Stimulated activated CD8-positive, alpha-beta memory T cell treated with anti-CD3 and anti-CD28 coated beads, Interleukin-7, amount 100 ng/mL, for 4 hours (primary cell): ENCODE data around the gene TMC8.
"Not testable (repeated sequence)": the region's sequence is repeated elsewhere in the genome, so short reads cannot be mapped to it uniquely, and the experiment has no call there.

Experiments
- DNase-seq, 2 donors: peaks; one replicate each; pipeline ENCODE4 v3.0.0-alpha.2; 2020; ENCODE audit warnings: low read depth in 2 of 2

The TMC8 gene

DNA sequence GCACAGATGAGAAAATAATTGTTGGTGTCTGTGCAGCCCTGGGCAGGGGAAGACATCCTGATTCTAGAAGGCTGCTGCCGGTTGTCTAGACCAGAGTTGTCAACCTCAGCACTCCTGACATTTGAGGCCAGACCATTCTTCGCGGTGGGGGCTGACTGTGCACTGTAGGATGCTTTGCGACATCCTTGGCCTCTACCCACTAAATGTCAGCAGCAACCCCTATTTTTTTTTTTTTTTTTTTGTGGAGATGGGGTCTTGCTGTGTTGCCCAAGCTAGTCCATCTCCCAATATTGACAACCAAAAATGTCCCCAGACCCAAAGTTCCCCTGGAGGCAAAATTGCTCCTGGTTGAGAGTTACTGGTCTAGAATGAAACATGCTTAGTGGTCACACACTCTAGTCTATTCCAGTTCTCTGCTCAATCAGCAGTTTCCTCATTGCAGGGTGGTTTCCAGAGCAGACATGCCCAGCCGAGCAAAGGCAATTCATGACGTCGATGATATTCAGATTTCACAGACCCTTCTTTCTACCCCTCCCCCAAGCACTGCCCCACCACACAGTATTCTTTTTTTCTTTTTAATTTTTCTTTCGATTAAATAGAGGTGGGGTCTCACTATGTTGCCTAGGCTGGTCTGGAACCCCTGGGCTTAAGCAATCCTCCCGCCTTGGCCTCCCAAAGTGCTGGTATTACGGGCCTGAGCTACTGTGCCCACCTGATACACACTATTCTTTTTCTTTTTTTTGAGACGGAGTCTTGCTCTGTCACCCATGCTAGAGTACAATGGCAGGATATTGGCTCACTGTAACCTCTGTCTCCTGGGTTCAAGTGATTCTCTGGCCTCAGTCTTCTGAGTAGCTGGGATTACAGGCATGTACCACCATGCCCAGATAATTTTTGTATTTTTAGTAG, 24.6 kb downstream of the TMC8 start:
- DNase-seq, result no peak

DNA sequence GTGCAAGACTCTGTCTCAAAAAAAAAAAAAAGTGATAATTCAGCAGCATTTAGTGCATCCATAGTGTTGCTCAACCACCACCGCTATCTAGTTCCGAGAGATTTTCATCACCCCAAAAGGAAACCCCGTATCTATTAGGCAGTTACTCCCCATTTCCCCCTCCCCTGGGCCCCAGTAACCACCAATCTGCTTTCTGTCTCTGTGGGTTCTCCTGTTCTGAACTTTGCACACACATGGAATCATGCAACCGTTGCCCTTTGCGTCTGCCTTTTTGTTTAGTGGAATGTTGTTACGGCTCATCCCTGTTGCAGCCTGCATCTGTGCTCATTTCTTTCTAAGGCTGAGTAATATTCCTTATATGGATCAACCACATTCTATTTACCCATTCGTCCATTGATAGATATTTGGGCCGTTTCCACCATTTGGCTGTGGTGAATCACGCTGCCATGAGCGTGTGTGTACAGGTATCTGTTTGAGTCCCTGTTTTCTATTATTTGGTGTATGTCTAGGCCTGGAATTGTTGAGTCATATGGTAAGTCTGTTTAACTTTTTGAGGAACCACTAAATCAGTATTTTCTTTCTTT, 29.1 kb downstream of the TMC8 start:
- no peak for DNase-seq

DNA sequence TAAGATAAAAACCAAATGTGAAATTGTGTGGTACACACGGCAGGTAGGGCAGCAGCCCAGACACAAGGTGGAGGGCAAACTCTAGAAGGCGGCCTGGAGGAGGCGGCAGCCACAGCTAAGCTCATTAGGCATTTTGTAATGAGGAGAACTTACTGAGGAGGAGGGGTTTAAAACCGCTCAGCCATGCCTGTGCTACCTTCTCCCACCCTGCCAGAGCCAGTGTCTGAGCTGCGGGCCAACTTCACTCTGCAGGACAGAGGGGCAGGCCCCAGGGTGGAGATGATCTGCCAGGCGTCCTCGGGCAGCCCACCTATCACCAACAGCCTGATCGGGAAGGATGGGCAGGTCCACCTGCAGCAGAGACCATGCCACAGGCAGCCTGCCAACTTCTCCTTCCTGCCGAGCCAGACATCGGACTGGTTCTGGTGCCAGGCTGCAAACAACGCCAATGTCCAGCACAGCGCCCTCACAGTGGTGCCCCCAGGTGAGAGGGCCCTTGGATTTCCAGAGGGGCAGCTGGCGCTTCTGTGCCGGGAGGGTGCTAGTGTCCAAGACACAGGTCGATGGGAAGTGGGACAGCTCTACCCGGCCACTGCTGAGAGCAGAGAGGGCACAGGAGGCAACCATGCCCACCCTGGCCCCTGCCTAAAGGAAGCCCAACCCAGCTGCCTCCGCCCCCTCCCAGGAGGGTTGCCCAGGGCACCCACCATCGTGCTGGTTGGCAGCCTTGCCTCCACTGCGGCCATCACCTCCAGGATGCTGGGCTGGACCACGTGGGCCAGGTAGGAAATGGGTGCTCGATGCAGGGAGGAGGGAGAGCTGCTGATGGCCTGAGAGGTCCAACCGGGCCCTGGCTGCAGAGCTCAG, 33.5 kb downstream of the TMC8 start:
- DNase-seq, result no peak

DNA sequence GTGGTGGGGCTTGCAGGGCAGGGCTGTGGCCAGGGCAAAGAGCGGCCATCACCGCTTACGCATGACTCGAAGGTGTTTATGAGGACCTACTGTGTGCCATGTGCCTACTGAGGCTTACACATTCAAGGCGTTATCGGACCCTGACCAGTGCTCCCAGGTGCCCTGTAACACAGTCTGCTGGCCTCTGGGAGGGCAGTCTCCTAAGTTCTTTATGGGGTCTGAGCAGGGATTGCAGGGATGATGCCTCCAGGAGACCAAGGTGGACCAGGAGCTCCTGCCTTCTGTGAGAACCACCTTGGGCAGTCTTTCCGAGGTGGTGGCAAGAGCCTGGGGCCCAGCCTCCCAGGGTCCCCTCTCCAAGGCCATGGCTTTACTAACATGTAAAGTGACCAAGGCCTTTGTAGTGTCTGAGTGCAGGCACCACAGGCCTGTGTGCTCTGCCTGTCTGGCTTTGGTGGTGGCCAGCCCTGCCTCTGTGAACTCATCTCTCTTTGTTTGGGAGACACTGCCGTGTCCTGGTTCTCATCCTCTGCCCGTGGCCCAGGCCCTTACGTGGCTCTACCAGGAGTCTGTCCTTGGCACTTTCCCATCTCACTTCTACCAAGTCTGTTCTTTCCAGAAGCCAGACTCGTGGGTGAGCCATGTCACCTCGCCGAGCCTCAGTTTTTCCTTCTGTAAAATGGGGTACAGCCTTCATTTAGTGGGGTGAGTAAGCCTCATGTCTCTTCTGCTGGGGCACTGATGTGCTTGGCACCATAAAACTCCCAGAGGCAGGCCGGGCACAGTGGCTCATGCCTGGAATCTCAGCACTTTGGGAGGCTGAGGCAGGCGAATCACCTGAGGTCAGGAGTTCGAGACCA, 34.4 kb downstream of the TMC8 start:
- no peak for DNase-seq

DNA sequence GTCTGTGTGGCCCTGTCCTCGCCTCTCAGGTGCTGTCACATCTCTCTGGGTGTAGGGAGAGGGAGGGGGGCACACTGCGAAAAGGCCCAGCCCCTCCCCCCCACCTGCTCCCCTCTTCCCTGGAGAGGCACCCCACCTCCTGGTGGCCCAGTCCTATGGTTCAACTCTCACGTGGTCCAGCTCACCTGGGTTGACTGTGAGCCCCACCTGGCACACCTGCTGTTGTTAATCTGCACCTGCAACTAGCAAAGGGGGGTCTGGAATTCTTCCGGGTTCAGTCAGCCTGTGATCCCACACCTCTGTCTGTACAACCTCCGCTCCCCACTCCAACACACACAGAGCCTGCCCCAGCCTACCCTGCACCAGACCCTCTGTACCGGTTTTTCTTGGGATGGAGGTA, 35.8 kb downstream of the TMC8 start:
- no peak for DNase-seq

DNA sequence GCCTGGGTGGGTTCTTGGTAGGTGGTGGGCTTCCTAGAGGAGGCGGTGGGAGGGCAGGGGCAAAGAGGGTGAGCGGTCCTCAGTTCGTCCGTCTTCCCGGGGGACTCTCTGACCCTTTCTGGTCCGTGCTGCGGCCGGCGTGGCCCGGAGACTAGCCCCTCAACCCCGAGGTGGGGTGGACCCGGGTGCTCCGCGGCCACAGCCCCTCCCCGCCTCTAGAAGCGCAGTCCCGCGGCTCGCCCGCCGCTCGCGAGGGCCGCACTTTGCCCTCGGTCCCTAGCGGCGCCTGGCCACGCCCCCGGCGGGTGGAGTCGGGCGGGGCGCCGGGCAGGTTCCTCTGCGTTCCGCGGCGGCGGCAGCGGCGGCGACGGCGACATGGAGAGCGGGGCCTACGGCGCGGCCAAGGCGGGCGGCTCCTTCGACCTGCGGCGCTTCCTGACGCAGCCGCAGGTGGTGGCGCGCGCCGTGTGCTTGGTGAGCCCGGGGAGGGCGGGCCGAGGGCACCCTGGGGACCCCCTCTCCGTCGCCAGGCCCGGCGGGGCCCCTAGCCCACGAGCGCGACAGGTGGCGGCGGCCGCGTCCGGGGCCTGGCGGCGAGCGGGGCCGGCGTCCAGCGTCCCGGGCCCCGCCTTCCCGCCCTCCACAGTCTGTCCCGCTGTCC, 37.8 kb downstream of the TMC8 start, which contains the start of gene SYNGR2:
Gene SYNGR2 (plus strand): TSS at position 340 of the 661 bp plus-strand sequence. CDS start 36 bp downstream, at position 376.
- peak; percentile 62 to 83 for DNase-seq

DNA sequence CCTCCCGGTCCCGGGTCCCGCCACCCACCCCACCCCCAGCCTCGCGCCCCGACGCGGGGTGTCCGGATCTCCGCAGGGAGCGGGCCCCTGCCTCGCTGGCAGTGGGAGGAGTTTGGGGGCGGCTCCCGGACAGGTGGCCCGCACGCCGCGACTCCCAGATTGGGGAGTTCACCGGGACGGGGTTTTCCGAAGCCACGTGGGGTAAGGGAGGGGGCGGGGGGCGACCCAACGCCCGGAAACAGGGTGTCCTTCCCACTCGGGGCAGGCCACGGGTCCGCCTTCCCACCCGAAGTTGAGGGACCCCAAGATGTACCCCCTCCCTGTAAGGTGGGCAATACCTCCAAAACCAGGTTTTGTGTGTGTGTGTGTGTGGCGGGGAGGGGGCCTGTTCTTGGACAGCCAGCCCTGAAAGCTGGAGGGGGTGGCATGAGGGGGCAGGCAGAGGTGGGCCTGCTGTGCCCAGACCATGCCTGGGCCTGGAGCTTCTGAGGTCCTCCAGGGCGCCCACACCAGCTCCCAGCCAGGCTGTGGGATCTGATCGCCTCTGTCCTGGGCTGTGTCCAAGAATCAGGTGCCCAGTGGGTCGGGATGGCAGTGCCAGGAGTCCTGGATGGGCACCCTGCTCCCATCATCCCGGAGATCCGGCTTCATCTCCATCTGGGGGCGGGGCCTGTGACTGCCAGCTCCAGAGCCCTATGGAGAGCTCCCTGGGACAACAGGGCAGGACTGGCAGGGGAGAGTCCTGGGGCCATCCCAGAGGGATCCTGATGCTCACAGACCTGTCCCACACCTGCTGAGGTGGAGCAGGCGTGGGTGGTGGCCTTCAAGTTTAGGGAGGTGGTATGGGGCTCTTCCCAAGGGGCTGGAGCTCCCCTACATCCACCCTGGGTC, 38.6 kb downstream of the TMC8 start:
- DNase-seq, result peak; percentile 32 to 62

DNA sequence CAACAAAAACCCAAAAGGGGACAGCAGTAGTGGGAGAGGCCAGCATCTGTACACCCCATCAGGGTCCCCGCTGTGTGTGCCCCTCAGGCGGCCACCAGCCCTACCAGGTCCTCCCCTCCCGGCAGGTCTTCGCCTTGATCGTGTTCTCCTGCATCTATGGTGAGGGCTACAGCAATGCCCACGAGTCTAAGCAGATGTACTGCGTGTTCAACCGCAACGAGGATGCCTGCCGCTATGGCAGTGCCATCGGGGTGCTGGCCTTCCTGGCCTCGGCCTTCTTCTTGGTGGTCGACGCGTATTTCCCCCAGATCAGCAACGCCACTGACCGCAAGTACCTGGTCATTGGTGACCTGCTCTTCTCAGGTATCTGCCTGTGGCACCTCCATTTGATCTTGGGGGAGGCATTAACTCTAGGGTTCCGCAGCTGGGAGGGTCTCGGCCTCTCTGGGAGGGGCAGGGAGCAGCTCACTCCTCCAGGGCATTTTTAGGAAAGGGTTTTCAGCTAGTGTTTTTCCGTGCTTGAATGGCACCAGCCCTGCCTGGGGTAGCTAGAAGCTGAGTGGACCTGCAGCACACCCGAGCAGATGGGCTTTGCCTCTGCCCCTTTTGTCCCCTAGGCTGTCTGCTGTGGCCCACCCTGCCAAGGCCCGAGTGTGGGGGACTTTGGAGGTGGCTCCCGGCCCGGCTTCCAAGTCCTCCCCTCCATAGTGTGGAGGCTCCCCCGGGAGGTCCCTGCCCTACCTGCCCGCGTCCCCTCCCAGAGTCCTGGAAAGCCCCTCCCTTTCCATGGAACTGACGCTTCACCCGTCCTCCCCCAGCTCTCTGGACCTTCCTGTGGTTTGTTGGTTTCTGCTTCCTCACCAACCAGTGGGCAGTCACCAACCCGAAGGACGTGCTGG, 40.4 kb downstream of the TMC8 start:
- DNase-seq, result no peak

DNA sequence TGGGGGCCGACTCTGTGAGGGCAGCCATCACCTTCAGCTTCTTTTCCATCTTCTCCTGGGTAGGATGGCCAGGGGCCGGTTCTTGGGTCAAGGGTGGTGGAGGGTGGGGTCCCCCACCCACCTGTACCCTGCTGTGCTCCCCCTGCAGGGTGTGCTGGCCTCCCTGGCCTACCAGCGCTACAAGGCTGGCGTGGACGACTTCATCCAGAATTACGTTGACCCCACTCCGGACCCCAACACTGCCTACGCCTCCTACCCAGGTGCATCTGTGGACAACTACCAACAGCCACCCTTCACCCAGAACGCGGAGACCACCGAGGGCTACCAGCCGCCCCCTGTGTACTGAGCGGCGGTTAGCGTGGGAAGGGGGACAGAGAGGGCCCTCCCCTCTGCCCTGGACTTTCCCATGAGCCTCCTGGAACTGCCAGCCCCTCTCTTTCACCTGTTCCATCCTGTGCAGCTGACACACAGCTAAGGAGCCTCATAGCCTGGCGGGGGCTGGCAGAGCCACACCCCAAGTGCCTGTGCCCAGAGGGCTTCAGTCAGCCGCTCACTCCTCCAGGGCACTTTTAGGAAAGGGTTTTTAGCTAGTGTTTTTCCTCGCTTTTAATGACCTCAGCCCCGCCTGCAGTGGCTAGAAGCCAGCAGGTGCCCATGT, 41.1 kb downstream of the TMC8 start:
- not testable (repeated sequence) for DNase-seq

DNA sequence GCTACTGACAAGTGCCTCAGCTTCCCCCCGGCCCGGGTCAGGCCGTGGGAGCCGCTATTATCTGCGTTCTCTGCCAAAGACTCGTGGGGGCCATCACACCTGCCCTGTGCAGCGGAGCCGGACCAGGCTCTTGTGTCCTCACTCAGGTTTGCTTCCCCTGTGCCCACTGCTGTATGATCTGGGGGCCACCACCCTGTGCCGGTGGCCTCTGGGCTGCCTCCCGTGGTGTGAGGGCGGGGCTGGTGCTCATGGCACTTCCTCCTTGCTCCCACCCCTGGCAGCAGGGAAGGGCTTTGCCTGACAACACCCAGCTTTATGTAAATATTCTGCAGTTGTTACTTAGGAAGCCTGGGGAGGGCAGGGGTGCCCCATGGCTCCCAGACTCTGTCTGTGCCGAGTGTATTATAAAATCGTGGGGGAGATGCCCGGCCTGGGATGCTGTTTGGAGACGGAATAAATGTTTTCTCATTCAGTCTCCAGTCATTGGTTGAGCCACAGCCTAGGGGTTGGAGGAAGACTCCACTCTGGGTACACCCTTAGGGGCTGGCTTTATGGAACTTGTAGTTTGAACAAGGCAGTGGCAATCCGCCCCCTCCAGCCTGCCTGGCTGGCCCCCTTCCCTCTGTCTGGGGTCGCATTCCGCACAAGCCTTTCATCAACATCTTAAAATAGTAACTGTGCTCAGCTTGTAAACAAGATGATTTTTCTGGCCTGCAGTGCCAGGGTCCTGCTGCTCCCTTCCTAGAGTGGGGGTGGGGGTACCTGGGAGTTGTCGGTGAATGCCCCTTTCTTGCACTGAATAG, 41.9 kb downstream of the TMC8 start:
- no peak for DNase-seq

DNA sequence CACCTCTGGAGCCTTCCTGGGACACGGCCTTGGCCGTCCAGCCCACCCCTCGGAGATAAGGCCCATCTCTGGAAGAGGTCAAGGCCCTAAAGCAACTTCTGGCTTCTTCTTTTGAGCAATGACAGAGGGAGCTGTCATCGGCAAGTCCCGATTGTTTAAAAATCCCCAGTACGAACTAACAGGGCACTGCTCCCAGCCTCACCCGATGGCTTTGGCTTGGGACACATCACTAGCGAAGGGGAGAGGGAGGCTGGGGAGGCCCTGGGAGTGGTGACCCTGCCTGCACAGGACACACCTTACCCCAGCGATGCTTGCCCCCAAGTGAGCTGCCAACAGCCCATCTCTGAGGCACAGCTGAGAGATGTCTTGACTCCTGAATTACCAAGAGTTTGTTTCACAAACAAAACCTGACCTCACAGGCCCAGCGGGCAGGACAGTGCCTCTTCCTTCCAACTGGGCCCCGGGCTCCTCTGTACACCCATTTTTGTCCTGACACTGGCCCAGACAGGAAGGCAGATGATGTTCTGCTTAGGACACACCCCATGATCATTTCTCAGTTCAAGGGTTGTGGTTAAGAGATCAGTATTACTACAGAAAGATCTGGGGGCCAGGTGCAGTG, 42.6 kb downstream of the TMC8 start:
- DNase-seq, result no peak

DNA sequence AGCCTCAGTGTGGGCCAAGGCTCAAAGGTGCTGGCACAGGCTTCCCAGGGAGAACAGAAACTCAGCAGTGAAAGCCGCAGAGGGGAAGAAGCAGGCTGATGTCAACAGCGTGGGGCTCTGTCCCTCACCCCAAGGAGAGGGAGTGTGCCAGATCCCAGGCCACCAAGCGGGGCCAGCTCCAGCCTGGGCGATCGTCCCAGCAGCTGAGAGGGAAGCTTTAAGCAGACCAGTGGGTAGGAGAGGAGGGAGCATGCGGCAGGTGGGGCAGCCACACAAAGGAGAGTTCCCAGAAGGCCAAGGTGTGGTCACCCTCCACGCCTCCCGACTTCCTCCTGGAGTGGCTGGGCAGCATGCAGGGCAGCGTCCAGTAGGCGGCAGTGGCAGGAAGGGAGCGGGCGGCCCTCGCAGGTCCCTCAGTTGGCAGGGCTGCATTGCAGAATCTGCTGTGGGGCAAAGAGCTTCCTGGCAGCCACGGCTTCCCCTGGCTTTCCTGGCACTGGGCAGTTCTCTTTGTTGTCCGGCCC, 43.8 kb downstream of the TMC8 start:
- DNase-seq, result no peak

DNA sequence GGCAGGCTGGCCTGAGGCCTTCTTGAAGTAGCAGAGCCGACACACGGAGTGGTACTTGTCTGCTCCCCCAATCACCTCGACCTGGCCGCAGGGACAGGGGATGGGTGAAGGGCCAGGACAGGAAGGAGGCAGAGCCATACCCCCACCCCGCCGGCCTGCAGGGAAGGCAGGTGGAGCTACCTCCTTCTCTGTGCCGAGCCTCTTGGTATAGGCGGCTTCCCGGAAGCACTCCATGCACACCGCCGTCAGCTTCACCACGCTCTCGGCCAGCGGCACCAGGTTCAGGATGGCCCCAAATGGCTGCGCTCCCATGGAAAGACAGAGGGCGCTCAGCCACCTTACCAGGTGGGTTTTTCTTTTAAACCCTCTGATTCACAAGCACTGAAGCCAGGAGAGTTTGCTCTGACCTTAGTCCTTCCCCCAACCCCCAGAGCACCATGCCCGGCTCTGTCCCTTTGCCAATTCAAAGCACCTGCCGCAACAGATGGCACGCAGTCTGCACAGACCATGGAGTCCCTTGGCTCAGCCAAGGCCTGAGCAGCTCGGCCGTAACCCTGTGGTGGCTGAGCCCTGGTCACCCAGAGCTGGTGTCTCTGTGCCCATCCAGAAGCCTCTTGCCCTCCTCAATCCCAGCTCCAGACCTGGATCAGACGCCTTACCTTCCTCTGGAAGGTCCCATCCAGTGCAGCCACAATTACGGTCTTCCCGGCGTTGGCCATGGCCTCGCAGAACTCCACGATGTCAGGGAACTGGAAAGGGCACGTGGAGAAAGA, 44.5 kb downstream of the TMC8 start:
- no peak for DNase-seq

DNA sequence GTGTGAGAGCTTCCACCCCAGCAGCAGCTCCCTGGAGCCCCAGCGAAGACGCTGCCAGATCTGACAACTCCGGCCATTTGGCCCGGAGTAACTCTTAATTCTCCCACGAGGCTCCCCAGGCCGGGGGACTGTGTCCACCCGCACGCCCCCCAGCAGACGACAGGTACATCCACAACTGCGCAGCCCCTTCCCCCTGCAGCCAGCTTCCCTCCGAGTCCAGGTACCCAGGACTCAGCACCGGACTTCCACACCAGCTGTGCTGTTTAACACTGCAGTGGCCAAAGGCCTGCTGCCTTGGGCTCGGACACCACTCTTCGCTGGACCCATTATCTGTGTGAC, 45.0 kb downstream of the TMC8 start:
- no peak for DNase-seq

DNA sequence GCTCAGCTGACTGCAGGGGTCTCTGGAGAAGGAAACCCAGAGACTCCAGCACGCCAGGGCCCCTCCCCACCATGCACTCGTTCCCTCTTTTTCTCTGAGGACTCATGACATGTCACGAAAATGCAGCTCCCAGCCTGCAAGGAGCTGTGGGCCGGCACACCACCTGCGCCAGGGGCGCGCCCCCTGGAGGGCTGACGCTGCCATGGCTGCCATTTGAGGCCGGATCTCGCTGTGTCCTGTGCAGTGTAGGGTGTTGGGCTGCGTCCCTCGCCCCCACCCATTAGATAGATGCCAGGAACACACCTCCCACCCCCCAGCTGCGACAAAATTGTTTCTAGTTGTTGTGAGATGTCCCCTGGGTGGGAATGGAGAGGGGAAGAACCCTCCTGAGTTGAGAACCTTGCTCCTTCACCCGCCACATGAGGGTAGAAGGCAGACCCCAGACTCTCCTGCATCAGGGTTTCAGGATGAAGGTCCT, 46.0 kb downstream of the TMC8 start:
- peak; percentile 38 to 67 for DNase-seq

DNA sequence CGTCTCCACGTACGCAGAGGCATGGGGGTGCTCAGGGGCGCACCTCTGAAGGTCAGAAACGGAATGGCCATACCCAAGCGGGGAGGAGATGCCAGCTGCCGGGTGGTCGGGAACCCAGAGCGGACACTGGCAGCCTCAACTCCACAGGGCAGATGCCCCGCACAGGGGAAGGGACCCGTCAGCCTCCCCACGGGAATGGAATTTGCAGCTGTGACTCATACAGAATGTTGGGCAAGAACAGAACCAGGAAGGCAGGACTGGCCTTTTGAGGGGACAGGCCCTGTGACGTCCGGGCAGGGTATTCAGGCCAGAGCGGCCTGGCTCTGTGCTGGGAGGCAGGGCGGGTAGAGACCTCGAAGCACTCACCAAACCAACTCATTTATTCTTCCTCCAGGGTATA, 48.8 kb downstream of the TMC8 start:
- DNase-seq, result no peak
